ENCODE results near the gene FAM78B.

The FAM78B gene, protein sequence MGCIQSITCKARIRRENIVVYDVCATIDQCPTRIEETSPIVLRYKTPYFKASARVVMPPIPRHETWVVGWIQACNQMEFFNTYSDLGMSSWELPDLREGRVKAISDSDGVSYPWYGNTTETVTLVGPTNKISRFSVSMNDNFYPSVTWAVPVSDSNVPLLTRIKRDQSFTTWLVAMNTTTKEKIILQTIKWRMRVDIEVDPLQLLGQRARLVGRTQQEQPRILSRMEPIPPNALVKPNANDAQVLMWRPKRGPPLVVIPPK
- 0.09 to 0.58 (median 0.35) reads per million in 3 donors for total RNA-seq

DNA sequence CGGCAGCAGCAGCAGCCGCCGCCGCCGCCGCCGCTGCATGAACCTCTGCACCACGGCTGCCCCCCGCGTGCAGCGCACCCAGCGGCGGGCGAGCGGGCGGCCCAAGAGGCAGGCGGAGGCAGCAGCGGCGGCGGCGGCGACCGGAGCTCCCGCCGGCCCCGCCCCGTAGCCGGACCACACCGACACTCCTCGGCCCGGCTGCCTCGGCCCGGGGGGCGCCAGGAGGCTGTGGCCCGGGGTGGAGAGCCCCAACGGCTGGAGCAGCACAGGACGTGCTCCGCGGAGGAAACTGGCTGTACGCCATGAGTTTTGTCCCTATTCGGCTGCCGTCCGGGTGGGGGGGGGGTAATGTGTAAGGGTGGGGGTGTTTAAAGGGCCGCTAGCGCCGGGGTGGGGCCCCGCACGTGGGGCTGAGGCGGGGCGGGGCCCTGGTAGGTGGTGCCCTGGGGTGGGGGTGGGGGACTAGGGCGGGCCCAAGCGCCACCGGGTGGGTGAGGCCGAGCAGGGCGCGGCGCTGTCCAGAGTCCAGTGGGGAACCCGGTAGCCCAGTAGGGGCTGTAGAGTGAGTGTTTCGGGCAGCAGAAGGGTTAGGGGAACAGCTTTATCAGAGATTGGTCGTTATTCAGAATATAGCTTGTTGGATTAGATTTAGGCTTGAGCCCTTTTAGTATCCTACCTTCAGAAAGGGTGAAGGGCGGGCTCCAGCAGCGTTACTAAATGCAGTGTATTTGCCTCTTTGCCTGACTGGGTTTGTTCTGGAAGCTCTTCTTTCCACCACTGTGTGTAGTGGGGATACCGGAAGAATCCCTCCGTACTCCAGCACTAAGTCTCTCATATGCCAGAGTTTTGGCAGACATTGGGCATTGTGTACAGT is at the start of gene FAM78B:
FAM78B (minus strand) TSS at position 304 of the 874 bp plus-strand sequence. CDS start 753 bp downstream, outside the sequence.
- H3K36me3 ChIP-seq (ENCODE audit: control insufficient read depth, insufficient read depth, low read length): no peaks in the 10 kb centered on the region
- H3K9me3 ChIP-seq (ENCODE audit: control insufficient read depth, low read length): no peaks in the 10 kb centered on the region
- no peak within 1 kb of the TSS for H3K27ac ChIP-seq (ENCODE audit: insufficient read depth, low read length, poor library complexity, severe bottlenecking)
- peaks cover 10% of the 10 kb centered on the region for H3K4me1 ChIP-seq (ENCODE audit: control insufficient read depth, insufficient read depth, low read length, poor library complexity, severe bottlenecking)
- DNase-seq: peak in 1 of 3 donors; percentile 14
- peaks cover 5% of the 10 kb centered on the region for H3K27me3 ChIP-seq (replicated peaks; ENCODE audit: control insufficient read depth, insufficient read depth, low read length, poor library complexity, severe bottlenecking)
- H3K4me3 ChIP-seq (ENCODE audit: insufficient read depth, low read depth, low read length, poor library complexity, severe bottlenecking): peak within 1 kb of the TSS; percentile 41

DNA sequence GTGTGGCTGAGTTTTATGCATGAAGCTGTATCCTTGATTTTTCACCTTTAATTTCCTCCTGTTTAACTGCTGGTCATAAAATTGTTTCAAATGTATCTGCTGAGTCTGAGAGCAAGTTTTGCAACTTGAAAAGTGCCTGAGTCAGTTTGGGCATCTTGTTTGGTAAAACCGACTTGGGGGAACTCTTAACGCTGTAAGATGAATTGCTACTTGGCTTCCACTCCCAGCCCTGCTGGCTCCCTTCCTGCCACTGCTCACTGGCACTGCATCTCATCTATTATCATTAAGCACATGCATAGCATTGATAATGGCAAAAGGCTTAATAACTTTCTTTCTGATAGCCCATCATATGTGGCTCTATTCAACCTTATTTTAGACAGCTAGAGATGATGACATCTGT is 35.7 kb upstream of the FAM78B start:
- H3K4me3 ChIP-seq (ENCODE audit: insufficient read depth, low read depth, low read length, poor library complexity, severe bottlenecking): no peak overlapping the region
- H3K27me3 ChIP-seq (replicated peaks; ENCODE audit: control insufficient read depth, insufficient read depth, low read length, poor library complexity, severe bottlenecking): no peaks in the 10 kb centered on the region
- DNase-seq: no peak

DNA sequence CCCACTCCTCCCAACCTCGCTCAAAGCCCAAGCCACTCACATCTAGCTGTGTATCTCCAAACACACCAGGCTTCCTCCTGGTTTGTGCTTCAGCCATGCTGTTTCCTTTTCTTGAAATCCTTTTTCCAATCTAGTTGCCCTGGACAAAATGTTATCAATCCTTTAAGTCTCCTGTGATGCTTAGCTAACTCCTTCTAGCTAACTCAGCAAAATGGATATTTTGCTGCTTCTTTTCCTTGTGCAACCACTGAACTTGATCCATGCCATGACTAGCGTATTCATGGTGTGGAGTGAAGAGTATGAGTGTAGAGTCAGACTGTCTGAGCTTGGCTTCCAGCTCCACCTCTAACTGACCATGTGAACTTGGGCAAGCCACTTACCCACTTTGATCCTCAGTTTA is 33.9 kb upstream of the FAM78B start:
- H3K4me3 ChIP-seq (ENCODE audit: insufficient read depth, low read depth, low read length, poor library complexity, severe bottlenecking): no peak overlapping the region
- H3K9me3 ChIP-seq (ENCODE audit: control insufficient read depth, low read length): no peaks in the 10 kb centered on the region
- no peaks in the 10 kb centered on the region for H3K27me3 ChIP-seq (replicated peaks; ENCODE audit: control insufficient read depth, insufficient read depth, low read length, poor library complexity, severe bottlenecking)
- no peak overlapping the region for H3K27ac ChIP-seq (ENCODE audit: insufficient read depth, low read length, poor library complexity, severe bottlenecking)
- DNase-seq: no peak
- H3K4me1 ChIP-seq (ENCODE audit: control insufficient read depth, insufficient read depth, low read length, poor library complexity, severe bottlenecking): no peaks in the 10 kb centered on the region
- no peaks in the 10 kb centered on the region for H3K36me3 ChIP-seq (ENCODE audit: control insufficient read depth, insufficient read depth, low read length)

More for the DNA sequence above, 35.7 kb upstream of the FAM78B start:
- Histone ChIP-seq H3K9me3 (ENCODE audit: control insufficient read depth, low read length) (no peaks in the 10 kb centered on the region), H3K36me3 (ENCODE audit: control insufficient read depth, insufficient read depth, low read length) (no peaks in the 10 kb centered on the region), H3K27ac (ENCODE audit: insufficient read depth, low read length, poor library complexity, severe bottlenecking) (no peak overlapping the region), H3K4me1 (ENCODE audit: control insufficient read depth, insufficient read depth, low read length, poor library complexity, severe bottlenecking) (no peaks in the 10 kb centered on the region)

DNA sequence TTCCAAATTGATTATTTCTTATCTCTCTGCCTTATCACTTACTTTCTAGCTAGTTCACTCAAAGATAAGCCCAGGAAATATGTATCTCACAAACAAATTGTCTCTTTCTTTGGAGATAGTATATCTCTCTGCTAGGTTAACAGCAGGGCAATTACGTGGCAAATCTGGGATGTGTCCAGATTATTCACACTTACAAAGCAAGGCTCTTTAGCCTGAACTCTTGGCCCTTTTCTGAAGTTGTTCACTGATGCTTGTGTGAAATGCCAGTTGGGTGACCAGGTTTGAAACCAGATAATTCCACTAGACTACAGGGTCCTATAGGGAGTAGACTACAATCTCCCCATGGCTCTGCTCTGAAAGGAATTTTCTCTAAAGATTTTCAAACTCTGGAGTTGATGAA is 30.8 kb upstream of the FAM78B start:
- Histone ChIP-seq H3K4me3 (ENCODE audit: insufficient read depth, low read depth, low read length, poor library complexity, severe bottlenecking) (no peak overlapping the region), H3K27ac (ENCODE audit: insufficient read depth, low read length, poor library complexity, severe bottlenecking) (no peak overlapping the region), H3K27me3 (replicated peaks; ENCODE audit: control insufficient read depth, insufficient read depth, low read length, poor library complexity, severe bottlenecking) (no peaks in the 10 kb centered on the region), H3K9me3 (ENCODE audit: control insufficient read depth, low read length) (no peaks in the 10 kb centered on the region), H3K4me1 (ENCODE audit: control insufficient read depth, insufficient read depth, low read length, poor library complexity, severe bottlenecking) (no peaks in the 10 kb centered on the region), H3K36me3 (ENCODE audit: control insufficient read depth, insufficient read depth, low read length) (no peaks in the 10 kb centered on the region)
- no peak for DNase-seq

DNA sequence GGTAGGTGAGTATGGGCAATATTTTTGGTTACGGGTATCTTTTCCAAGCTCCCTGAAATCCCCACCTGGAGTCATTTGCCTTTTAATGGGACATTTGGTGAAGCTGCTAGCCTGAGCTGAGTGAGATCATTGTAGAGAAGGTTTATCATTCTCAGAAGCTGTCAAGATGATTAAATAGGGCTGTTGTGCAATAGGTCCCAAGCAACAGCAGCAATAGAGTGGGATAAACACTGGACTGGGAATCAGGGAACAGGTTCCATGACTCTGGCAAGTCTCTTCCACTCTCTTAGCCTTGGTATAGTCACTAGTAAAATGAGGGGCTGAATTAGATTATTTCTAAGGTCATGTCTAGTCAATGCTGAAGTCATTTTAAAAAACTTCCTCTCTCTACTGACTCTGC is 30.3 kb upstream of the FAM78B start:
- Histone ChIP-seq H3K9me3 (ENCODE audit: control insufficient read depth, low read length) (no peaks in the 10 kb centered on the region), H3K27ac (ENCODE audit: insufficient read depth, low read length, poor library complexity, severe bottlenecking) (no peak overlapping the region), H3K4me1 (ENCODE audit: control insufficient read depth, insufficient read depth, low read length, poor library complexity, severe bottlenecking) (no peaks in the 10 kb centered on the region), H3K36me3 (ENCODE audit: control insufficient read depth, insufficient read depth, low read length) (no peaks in the 10 kb centered on the region), H3K27me3 (replicated peaks; ENCODE audit: control insufficient read depth, insufficient read depth, low read length, poor library complexity, severe bottlenecking) (no peaks in the 10 kb centered on the region), H3K4me3 (ENCODE audit: insufficient read depth, low read depth, low read length, poor library complexity, severe bottlenecking) (no peak overlapping the region)
- no peak for DNase-seq

DNA sequence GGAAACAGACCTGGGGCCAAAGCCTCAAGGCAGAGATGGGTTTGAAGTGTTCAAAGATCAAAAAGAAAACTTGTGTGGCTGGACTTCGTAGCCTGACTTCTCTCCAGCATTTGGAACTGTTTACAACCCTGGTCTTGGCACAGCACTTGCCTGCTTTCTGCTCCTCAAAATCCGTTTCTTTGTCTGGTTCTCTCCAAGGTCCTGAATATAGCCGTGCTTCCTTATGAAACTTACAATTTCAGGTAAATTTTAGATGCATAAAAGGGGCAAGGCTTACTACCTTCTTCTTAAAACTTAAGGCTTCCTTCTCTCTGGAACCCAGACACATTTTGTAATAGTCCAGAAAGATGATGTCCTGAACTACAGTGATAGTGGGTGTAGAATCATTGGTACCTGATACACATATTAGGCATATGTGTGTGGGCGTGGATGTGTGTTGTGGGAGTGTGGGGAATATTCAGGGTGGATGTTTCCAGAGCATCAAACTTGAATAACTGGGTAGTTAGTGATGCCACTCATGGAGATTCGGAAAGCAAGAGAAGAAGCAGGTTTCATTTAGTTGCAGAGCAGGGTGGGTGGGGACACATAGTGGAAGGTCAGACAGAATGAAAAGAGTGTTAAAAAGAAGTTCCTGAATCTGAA is 26.4 kb upstream of the FAM78B start:
- no peak for DNase-seq
- Histone ChIP-seq H3K4me3 (ENCODE audit: insufficient read depth, low read depth, low read length, poor library complexity, severe bottlenecking) (no peak overlapping the region), H3K9me3 (ENCODE audit: control insufficient read depth, low read length) (no peaks in the 10 kb centered on the region), H3K27ac (ENCODE audit: insufficient read depth, low read length, poor library complexity, severe bottlenecking) (no peak overlapping the region), H3K4me1 (ENCODE audit: control insufficient read depth, insufficient read depth, low read length, poor library complexity, severe bottlenecking) (no peaks in the 10 kb centered on the region), H3K27me3 (replicated peaks; ENCODE audit: control insufficient read depth, insufficient read depth, low read length, poor library complexity, severe bottlenecking) (no peaks in the 10 kb centered on the region), H3K36me3 (ENCODE audit: control insufficient read depth, insufficient read depth, low read length) (no peaks in the 10 kb centered on the region)

DNA sequence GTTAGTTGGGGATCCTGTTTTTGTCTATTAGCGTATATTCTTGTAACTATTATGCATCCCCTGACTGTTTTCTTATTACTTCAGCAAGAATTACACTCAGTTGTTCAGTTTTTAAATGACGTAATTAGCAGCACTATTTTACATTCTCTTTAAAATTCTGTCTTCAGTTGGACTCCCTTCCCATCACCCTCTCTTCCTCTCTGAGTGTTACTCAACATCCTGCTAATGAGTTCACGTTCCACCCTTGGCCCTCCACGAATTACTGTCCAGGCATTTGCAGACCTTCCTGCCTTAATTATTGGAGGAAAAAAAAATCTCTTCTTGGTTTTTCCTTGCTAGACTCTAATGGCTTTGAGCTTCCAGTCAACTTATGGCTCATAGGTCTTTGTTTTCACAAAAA is 23.6 kb upstream of the FAM78B start:
- Histone ChIP-seq H3K27me3 (replicated peaks; ENCODE audit: control insufficient read depth, insufficient read depth, low read length, poor library complexity, severe bottlenecking) (no peaks in the 10 kb centered on the region), H3K4me1 (ENCODE audit: control insufficient read depth, insufficient read depth, low read length, poor library complexity, severe bottlenecking) (no peaks in the 10 kb centered on the region), H3K36me3 (ENCODE audit: control insufficient read depth, insufficient read depth, low read length) (no peaks in the 10 kb centered on the region), H3K4me3 (ENCODE audit: insufficient read depth, low read depth, low read length, poor library complexity, severe bottlenecking) (no peak overlapping the region), H3K9me3 (ENCODE audit: control insufficient read depth, low read length) (no peaks in the 10 kb centered on the region), H3K27ac (ENCODE audit: insufficient read depth, low read length, poor library complexity, severe bottlenecking) (no peak overlapping the region)
- DNase-seq: no peak

DNA sequence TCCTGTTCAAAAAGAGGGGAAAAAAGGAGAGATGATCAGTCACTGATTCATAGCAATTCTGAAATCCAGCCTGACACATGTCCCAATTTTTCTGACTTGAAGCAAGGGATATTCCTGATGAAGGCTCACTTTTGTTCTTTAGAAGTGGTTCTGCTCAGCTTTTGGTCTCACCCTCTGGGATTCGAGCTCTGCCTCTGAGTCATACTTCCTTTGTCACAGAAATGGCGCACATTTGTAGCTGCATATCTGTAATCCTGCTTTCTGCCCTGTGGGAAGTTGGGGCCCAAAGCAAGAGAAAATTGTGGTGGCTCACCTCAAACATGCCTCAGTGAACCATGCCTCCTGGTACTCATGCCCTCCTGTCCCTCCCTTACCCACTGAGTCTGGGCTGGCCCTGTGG is 22.3 kb upstream of the FAM78B start:
- Histone ChIP-seq H3K4me1 (ENCODE audit: control insufficient read depth, insufficient read depth, low read length, poor library complexity, severe bottlenecking) (no peaks in the 10 kb centered on the region), H3K4me3 (ENCODE audit: insufficient read depth, low read depth, low read length, poor library complexity, severe bottlenecking) (no peak overlapping the region), H3K9me3 (ENCODE audit: control insufficient read depth, low read length) (no peaks in the 10 kb centered on the region), H3K27ac (ENCODE audit: insufficient read depth, low read length, poor library complexity, severe bottlenecking) (no peak overlapping the region), H3K36me3 (ENCODE audit: control insufficient read depth, insufficient read depth, low read length) (no peaks in the 10 kb centered on the region), H3K27me3 (replicated peaks; ENCODE audit: control insufficient read depth, insufficient read depth, low read length, poor library complexity, severe bottlenecking) (no peaks in the 10 kb centered on the region)
- no peak for DNase-seq

DNA sequence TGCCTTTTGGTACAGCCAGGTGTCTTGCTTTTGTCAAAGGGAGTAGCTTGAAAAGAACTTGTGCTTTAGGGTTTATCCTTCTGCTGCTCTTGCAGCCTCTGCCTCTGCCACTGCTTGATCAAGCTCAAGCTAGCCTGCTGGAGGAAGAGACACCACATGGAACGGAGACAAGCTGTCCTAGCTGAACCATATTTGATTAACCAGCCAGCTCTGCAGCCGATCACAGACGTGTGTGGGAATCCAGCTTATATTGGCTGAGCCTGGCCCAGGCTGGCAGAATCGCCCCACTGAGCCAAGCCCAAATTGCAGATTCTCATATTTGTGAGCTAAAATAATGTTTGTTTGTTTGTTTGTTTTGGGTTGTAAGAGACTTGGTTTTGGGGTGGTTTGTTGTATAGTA is 18.7 kb upstream of the FAM78B start:
- no peaks in the 10 kb centered on the region for H3K9me3 ChIP-seq (ENCODE audit: control insufficient read depth, low read length)
- H3K4me3 ChIP-seq (ENCODE audit: insufficient read depth, low read depth, low read length, poor library complexity, severe bottlenecking): no peak overlapping the region
- H3K27ac ChIP-seq (ENCODE audit: insufficient read depth, low read length, poor library complexity, severe bottlenecking): no peak overlapping the region
- H3K36me3 ChIP-seq (ENCODE audit: control insufficient read depth, insufficient read depth, low read length): no peaks in the 10 kb centered on the region
- no peak for DNase-seq
- H3K27me3 ChIP-seq (replicated peaks; ENCODE audit: control insufficient read depth, insufficient read depth, low read length, poor library complexity, severe bottlenecking): no peaks in the 10 kb centered on the region
- no peaks in the 10 kb centered on the region for H3K4me1 ChIP-seq (ENCODE audit: control insufficient read depth, insufficient read depth, low read length, poor library complexity, severe bottlenecking)

DNA sequence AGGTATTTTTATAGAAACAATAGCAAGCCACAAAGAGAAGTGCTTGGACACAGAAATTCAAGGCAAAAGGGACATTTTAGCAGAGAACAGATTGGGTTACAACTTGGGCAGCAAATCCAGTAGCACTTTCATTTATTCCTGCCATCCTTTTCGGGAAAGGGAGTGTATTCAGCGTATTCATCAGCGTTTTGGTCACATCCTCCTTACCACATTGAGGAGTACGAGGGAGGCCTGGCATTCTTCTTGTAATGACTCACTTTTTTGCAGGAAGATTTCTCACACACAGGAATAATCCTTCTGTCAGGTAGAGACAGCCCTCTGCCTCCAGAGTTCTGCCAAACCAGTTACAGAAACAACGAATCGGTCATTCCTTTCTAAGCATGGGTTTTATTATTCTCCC is 18.1 kb upstream of the FAM78B start:
- DNase-seq: no peak

More for the DNA sequence above, 18.1 kb upstream of the FAM78B start:
- Histone ChIP-seq H3K4me1 (ENCODE audit: control insufficient read depth, insufficient read depth, low read length, poor library complexity, severe bottlenecking) (no peaks in the 10 kb centered on the region), H3K9me3 (ENCODE audit: control insufficient read depth, low read length) (no peaks in the 10 kb centered on the region), H3K27me3 (replicated peaks; ENCODE audit: control insufficient read depth, insufficient read depth, low read length, poor library complexity, severe bottlenecking) (no peaks in the 10 kb centered on the region), H3K4me3 (ENCODE audit: insufficient read depth, low read depth, low read length, poor library complexity, severe bottlenecking) (no peak overlapping the region), H3K36me3 (ENCODE audit: control insufficient read depth, insufficient read depth, low read length) (no peaks in the 10 kb centered on the region), H3K27ac (ENCODE audit: insufficient read depth, low read length, poor library complexity, severe bottlenecking) (no peak overlapping the region)
